Psoas muscle (tissue), 8 donors: Measurements from ENCODE around the gene PBRM1. TPM values are rescaled to one million over a fixed set of nuclear protein-coding genes. Genes with fewer than 3 reads are reported as not detected.

Experiments
- ATAC-seq, 4 donors: fragments of 200-7000 bp; cut with Tn5 transposase; one replicate each; pipeline ENCODE4 v1.9.1; 2020; ENCODE audit warnings: moderate library complexity in 3 of 4, mild to moderate bottlenecking in 2 of 4
- DNase-seq, 2 donors: peaks; one replicate each; pipeline ENCODE4 v3.0.0-alpha.2; 2020
- H3K27ac ChIP-seq: fragments of 200-600 bp; one replicate; pipeline ENCODE4 v1.8.0; 2022
- H3K27me3 ChIP-seq, 3 donors: fragments of 200-600 bp in 1 of 3; one replicate each; pipeline versions ENCODE4 v1.6.1 to v1.8.0; 2013 to 2022; ENCODE audit warnings: low read length in 2 of 3, mild to moderate bottlenecking in 2 of 3, moderate library complexity in 1 of 3; ENCODE audit not compliant: insufficient read depth in 3 of 3
- H3K36me3 ChIP-seq, 2 donors: fragments of 200-600 bp in 1 of 2; one replicate each; pipeline versions ENCODE4 v1.6.1 to v1.8.0; 2013 to 2022; ENCODE audit warnings: low read depth in 1 of 2, mild to moderate bottlenecking in 1 of 2, moderate library complexity in 1 of 2; ENCODE audit not compliant: insufficient read depth in 1 of 2
- H3K4me1 ChIP-seq: fragments of 200-600 bp; one replicate; pipeline ENCODE4 v1.8.0; 2022
- H3K4me3 ChIP-seq: fragments of 200-600 bp; one replicate; pipeline ENCODE4 v1.8.0; 2022; ENCODE audit warnings: mild to moderate bottlenecking
- H3K9me3 ChIP-seq: fragments of 200-600 bp; one replicate; pipeline ENCODE4 v1.8.0; 2022
- CTCF ChIP-seq: fragments of 200-600 bp; IDR thresholded peaks from one replicate; pipeline ENCODE4 v1.8.0; 2022; ENCODE audit warnings: antibody characterized with exemption
- WGBS, 3 donors: extraction: QIAGEN DNeasy Blood & Tissue Kit; methylation state at CpG; one replicate each; pipeline versions ENCODE4 v1.1.6 to v1.1.7; 2013; 5-methylcytosine and 5-hydroxymethylcytosine counted together
- intact Hi-C, 2 donors: fragments of 100-400 bp; cut with DNase I; formaldehyde crosslinking; loops; one replicate each; pipeline versions ENCODE4 v1.11.0 to v1.14.2; 2022
- polyA plus RNA-seq, 3 donors: library from polyadenylated mRNA; stranded (reverse); fragments of 200-250 nt; gene quantifications; one replicate each; pipeline ENCODE4 v1.2.3, GENCODE V29; 2013
- total RNA-seq, 4 donors: library from RNA; stranded (reverse); fragmentation: NEBNext Ultra II Directional in 2 of 4; extraction: Animal tissue kit (Norgen Biotek cat#: 25700) in 2 of 4; gene quantifications; one replicate each; pipeline versions ENCODE4 v1.2.1 to v1.2.4, GENCODE V29; 2021 to 2023
- donor health status: healthy with polysubstance abuse.
- donor health status: DM: no; HTN: no; CAD: no; lungs with moderate emphysema.
- donor health status: Bipolar disorder and iron deficiency.
- donor health status: healthy.
- donor health status: DM: yes; HTN: yes; CAD: no.
- donor health status: DM: no; HTN: no; CAD: no.
- donor health status: DM: no; HTN: no; CAD: no.
- donor health status: DM: yes; HTN: yes; CAD: no.

PBRM1 gene
- total and polyA plus RNA-seq, 7 donors = 7.5 to 46.7 (median 38.0) TPM

GRCh38 chr3:52649461-52650210, 36.1 kb downstream of the PBRM1 start:
- H3K36me3 ChIP-seq = peaks cover 9 to 99% of the 10 kb centered on the region in 2 donors
- no peak for TF ChIP-seq CTCF
- H3K4me3 ChIP-seq = no peak overlapping the region
- DNase-seq (no peak), ATAC-seq (no peak)
- intact Hi-C loops = loop anchor here in 1 of 2 donors (2.0 kb wide), 1 partner anchor 17 kb away; no protein-coding TSS in a partner anchor
- H3K27me3 ChIP-seq = no peaks in the 10 kb centered on the region
- H3K9me3 ChIP-seq = no peaks in the 10 kb centered on the region
- no peaks in the 10 kb centered on the region for H3K4me1 ChIP-seq
- WGBS, 3 donors = 66 to 92% (median 82%) methylated on average over 4 to 5 of the region's 5 CpGs
- no peak overlapping the region for H3K27ac ChIP-seq

GRCh38 chr3:52645549-52645948, 40.2 kb downstream of the PBRM1 start:
- Histone ChIP-seq H3K4me3 (no peak overlapping the region), H3K4me1 (no peaks in the 10 kb centered on the region), H3K9me3 (no peaks in the 10 kb centered on the region), H3K27me3 (no peaks in the 10 kb centered on the region), H3K27ac (no peak overlapping the region), H3K36me3 (peaks cover 18 to 100% of the 10 kb centered on the region in 2 donors)
- no peak for ATAC-seq
- no peak for TF ChIP-seq CTCF
- DNase-seq = no peak
- 96 to 97% (median 97%) methylated on average over 6 of the region's 6 CpGs for WGBS, 3 donors
- intact Hi-C loops = no loop called here

- WGBS, 3 donors = 85 to 95% (median 88%) methylated on average over 4 of the region's 4 CpGs
- H3K36me3 ChIP-seq = peaks cover 4 to 99% of the 10 kb centered on the region in 2 donors
- no peaks in the 10 kb centered on the region for H3K27me3 ChIP-seq
- DNase-seq = no peak
- H3K4me3 ChIP-seq = no peak overlapping the region
- H3K9me3 ChIP-seq = no peaks in the 10 kb centered on the region
- ATAC-seq = peak in 1 of 4 donors; percentile 61
- intact Hi-C loops = no loop called here
- H3K27ac ChIP-seq = no peak overlapping the region
- no peak for TF ChIP-seq CTCF
- no peaks in the 10 kb centered on the region for H3K4me1 ChIP-seq
Observed at GRCh38 chr3:52636673-52637072, 49.0 kb downstream of the PBRM1 start.

- H3K36me3 ChIP-seq = peaks cover 0 to 99% of the 10 kb centered on the region in 2 donors
- no peak for ATAC-seq
- no peaks in the 10 kb centered on the region for H3K4me1 ChIP-seq
- TF ChIP-seq CTCF = no peak
- intact Hi-C loops = loop anchor here in 1 of 2 donors (2.0 kb wide), 1 partner anchor 15 kb away; no protein-coding TSS in a partner anchor
- 90 to 92% (median 91%) methylated on average over 3 of the region's 3 CpGs for WGBS, 3 donors
- H3K4me3 ChIP-seq = no peak overlapping the region
- no peak for DNase-seq
- H3K27ac ChIP-seq = no peak overlapping the region
- no peaks in the 10 kb centered on the region for H3K9me3 ChIP-seq
- no peaks in the 10 kb centered on the region for H3K27me3 ChIP-seq
Observed at GRCh38 chr3:52633786-52634185, 51.9 kb downstream of the PBRM1 start.
